ENCODE results near the gene ATP1A4. TPM values are rescaled to one million over a fixed set of nuclear protein-coding genes. Genes with fewer than 3 reads are reported as not detected.

Gene ATP1A4
- total and polyA plus RNA-seq, 2 donors from 2014 or later: 0.19 TPM; not detected in 1

DNA sequence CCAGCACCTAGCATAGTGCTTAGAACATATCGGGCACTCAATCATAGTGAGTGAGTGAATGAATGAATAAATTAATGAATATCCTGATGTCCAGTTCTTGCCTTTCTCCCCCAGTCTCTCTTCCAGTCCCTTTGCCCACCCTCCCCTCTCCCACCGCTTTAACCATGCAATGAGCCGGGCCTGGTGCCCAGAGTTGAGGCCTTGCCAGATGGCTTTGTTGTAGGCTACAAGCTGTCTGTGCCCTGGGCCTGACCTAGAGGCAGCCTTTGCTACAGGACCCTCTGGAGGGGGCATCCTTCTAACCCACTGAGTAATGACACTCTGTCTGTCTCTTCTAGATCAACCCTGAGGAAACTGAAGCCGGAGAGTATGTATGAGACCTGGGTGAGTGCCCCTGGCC is 45.8 kb downstream of the ATP1A4 start:
- Histone ChIP-seq H3K27ac (ENCODE audit: low read depth in 2 of 2, low read length in 2 of 2) (no peak overlapping the region), H3K27me3 (ENCODE audit: control insufficient read depth, insufficient read depth, low read length) (peaks cover 4% of the 10 kb centered on the region), H3K9ac (ENCODE audit: low read length in 3 of 3) (no peak overlapping the region), H3K36me3 (ENCODE audit: control insufficient read depth in 2 of 3, insufficient read depth in 3 of 3, low read length in 3 of 3) (no peaks in the 10 kb centered on the region), H3K4me1 (ENCODE audit: control insufficient read depth in 2 of 3, insufficient read depth in 2 of 3, low read depth in 1 of 3, low read length in 3 of 3) (peaks cover 2 to 5% (median 3%) of the 10 kb centered on the region in 3 donors), H3K4me3 (ENCODE audit: low read length in 3 of 3) (no peak overlapping the region), H3K9me3 (ENCODE audit: control insufficient read depth in 2 of 3, insufficient read depth in 1 of 3, low read length in 3 of 3) (peaks cover 0 to 4% (median 0%) of the 10 kb centered on the region in 3 donors)
- TF ChIP-seq, protein P1, sequence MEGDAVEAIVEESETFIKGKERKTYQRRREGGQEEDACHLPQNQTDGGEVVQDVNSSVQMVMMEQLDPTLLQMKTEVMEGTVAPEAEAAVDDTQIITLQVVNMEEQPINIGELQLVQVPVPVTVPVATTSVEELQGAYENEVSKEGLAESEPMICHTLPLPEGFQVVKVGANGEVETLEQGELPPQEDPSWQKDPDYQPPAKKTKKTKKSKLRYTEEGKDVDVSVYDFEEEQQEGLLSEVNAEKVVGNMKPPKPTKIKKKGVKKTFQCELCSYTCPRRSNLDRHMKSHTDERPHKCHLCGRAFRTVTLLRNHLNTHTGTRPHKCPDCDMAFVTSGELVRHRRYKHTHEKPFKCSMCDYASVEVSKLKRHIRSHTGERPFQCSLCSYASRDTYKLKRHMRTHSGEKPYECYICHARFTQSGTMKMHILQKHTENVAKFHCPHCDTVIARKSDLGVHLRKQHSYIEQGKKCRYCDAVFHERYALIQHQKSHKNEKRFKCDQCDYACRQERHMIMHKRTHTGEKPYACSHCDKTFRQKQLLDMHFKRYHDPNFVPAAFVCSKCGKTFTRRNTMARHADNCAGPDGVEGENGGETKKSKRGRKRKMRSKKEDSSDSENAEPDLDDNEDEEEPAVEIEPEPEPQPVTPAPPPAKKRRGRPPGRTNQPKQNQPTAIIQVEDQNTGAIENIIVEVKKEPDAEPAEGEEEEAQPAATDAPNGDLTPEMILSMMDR (IDR thresholded peaks at IDR 0.05; ENCODE audit: borderline replicate concordance, extremely low read depth, insufficient read depth): no peak
- intact Hi-C loops (cut with DNase I): loop anchor here (10.0 kb wide), 1 partner anchor 98 kb away; no protein-coding TSS in a partner anchor
- FAIRE-seq (no peak), DNase-seq (no peak)

GRCh38 chr1:160200786-160201185 is 49.4 kb downstream of the ATP1A4 start:
- Histone ChIP-seq H3K9me3 (ENCODE audit: control insufficient read depth in 2 of 3, insufficient read depth in 1 of 3, low read length in 3 of 3) (no peaks in the 10 kb centered on the region), H3K4me3 (ENCODE audit: low read length in 3 of 3) (no peak overlapping the region), H3K27me3 (ENCODE audit: control insufficient read depth, insufficient read depth, low read length) (no peaks in the 10 kb centered on the region), H3K36me3 (ENCODE audit: control insufficient read depth in 2 of 3, insufficient read depth in 3 of 3, low read length in 3 of 3) (no peaks in the 10 kb centered on the region), H3K27ac (ENCODE audit: low read depth in 2 of 2, low read length in 2 of 2) (no peak overlapping the region), H3K9ac (ENCODE audit: low read length in 3 of 3) (no peak overlapping the region), H3K4me1 (ENCODE audit: control insufficient read depth in 2 of 3, insufficient read depth in 2 of 3, low read depth in 1 of 3, low read length in 3 of 3) (no peaks in the 10 kb centered on the region)
- no peak for DNase-seq
- intact Hi-C loops (cut with DNase I): no loop called here
- FAIRE-seq: no peak
- TF ChIP-seq, protein P1 (IDR thresholded peaks at IDR 0.05; ENCODE audit: borderline replicate concordance, extremely low read depth, insufficient read depth): no peak

DNA sequence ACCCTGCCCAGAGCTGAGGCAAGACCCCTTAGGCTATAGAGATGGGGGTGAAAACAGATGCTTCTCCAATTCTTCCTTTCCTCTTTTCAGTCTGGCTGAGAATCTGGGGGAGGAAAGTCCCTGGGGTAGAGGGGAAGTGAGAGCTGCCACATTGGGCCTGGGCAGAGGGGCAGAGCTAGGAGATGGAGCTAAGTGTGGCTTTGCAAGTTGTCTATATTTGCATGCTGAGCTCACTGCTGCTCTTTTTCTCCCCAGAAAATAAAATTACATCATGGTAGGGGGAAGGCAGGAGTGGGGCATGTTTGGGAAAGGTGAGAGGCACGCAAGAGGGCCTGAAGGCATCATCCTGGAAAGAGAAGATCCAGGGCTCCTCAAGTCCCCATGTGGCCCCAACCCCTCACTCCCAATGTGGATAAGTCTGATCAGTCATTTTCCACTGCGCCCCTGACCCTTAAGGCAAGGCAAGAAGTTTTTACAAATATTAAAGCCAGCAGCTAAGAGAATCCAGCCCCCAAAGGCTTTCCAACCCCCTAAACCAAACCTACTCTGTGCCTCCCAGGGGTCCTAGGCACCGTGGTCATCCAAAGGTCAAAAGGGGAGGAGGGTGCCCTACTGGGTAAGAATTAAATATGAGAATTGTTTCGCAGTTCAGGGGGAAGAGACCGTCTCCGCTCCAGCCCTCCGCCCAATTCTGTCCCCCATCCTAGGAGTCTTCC is 53.3 kb downstream of the ATP1A4 start:
- DNase-seq: no peak
- Histone ChIP-seq H3K36me3 (ENCODE audit: control insufficient read depth in 2 of 3, insufficient read depth in 3 of 3, low read length in 3 of 3) (peaks cover 0 to 3% (median 2%) of the 10 kb centered on the region in 3 donors), H3K9me3 (ENCODE audit: control insufficient read depth in 2 of 3, insufficient read depth in 1 of 3, low read length in 3 of 3) (no peaks in the 10 kb centered on the region), H3K9ac (ENCODE audit: low read length in 3 of 3) (peak overlapping the region in 1 of 3 donors; percentile 61), H3K4me1 (ENCODE audit: control insufficient read depth in 2 of 3, insufficient read depth in 2 of 3, low read depth in 1 of 3, low read length in 3 of 3) (peaks cover 0 to 12% (median 0%) of the 10 kb centered on the region in 3 donors), H3K27me3 (ENCODE audit: control insufficient read depth, insufficient read depth, low read length) (no peaks in the 10 kb centered on the region), H3K4me3 (ENCODE audit: low read length in 3 of 3) (peak overlapping the region in 2 of 3 donors; percentile 29 to 46), H3K27ac (ENCODE audit: low read depth in 2 of 2, low read length in 2 of 2) (peak overlapping the region; percentile 18 to 78)
- TF ChIP-seq, protein P1 (IDR thresholded peaks at IDR 0.05; ENCODE audit: borderline replicate concordance, extremely low read depth, insufficient read depth): no peak
- intact Hi-C loops (cut with DNase I): no loop called here
- FAIRE-seq: no peak
